DMS53 treated with DMSO at 0.1 percent for 48 hours (cell line): ENCODE results near the gene CCDC88A.

Experiments
- DNase-seq: peaks from one replicate; lab custom pipeline; 2025; ENCODE audit not compliant: unreplicated experiment; lab: John Stamatoyannopoulos, UW

The CCDC88A gene

DNA sequence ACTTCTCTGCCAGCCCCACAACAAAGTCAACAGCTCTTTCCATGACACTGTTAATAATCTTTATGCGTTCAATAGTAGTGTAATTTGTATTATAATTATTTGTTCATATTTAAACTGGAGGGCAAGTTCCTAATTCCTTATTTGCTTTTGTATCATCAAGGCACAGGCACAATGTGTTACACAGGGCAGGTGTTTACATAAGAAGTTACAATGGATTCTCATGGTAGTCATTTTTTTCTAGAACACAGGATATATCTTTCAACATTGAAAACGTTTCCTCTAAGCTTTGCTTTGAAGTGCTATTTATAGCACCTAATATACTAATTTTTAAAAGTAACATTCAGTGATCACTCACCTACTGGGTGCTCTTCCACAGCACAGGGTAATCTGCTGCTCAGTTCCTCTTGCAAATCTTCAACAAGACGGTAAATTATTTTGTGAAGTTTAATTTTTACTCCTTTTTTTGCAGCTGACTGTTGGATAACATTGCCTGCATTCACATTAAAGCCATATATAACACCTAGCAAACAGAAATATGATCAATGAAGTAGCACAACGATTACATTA is 179.9 kb downstream of the CCDC88A start:
- DNase-seq = peak; percentile 82
